ENCODE data around the gene SPRR3.

SPRR3 gene, protein sequence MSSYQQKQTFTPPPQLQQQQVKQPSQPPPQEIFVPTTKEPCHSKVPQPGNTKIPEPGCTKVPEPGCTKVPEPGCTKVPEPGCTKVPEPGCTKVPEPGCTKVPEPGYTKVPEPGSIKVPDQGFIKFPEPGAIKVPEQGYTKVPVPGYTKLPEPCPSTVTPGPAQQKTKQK

GRCh38 chr1:153001382-153001781, at the start of gene SPRR3:
Gene SPRR3, plus strand, starts transcription at chr1:153001749. Its CDS starts 1,272 bp downstream, at chr1:153003021.
- ATAC-seq (no peak), DNase-seq (ENCODE audit: low spot score in 2 of 2) (no peak)
- Mint-ChIP-seq H3K36me3 (no peaks in the 10 kb centered on the region), H3K9me3 (no peaks in the 10 kb centered on the region), H3K27ac (no peak within 1 kb of the TSS), H3K4me1 (no peaks in the 10 kb centered on the region), H3K4me3 (no peak within 1 kb of the TSS)

- DNase-seq (ENCODE audit: low spot score in 2 of 2): peak in 1 of 2 donors; percentile 10
- Mint-ChIP-seq H3K36me3 (no peaks in the 10 kb centered on the region), H3K27ac (no peak overlapping the region), H3K9me3 (no peaks in the 10 kb centered on the region), H3K4me3 (no peak overlapping the region), H3K4me1 (no peaks in the 10 kb centered on the region)
- no peak for ATAC-seq
Measured at GRCh38 chr1:152953761-152954160, 47.8 kb upstream of the SPRR3 start.

- Mint-ChIP-seq H3K4me1 (no peaks in the 10 kb centered on the region), H3K36me3 (no peaks in the 10 kb centered on the region), H3K27ac (no peak overlapping the region), H3K9me3 (no peaks in the 10 kb centered on the region), H3K4me3 (no peak overlapping the region)
- ATAC-seq (no peak), DNase-seq (ENCODE audit: low spot score in 2 of 2) (peak in 1 of 2 donors; percentile 22)
Measured at GRCh38 chr1:152954436-152954835, 47.1 kb upstream of the SPRR3 start.

DNA sequence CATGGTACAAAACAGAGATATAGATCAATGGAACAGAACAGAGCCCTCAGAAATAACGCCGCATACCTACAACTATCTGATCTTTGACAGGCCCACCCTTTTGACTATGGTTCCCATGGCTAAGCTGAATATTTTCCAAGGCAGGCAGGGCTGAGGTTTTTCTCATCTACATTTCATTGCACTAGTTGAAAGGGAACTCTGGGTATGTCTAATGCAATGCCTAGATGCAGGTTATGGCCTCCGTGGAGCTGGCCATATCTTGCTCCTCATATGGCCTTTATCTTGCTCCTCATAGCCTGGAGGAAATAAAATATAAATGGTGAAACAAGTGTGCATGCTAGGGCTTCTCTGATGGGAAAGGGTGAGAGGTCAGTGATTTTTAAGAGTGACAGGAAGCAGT, 44.0 kb upstream of the SPRR3 start:
- no peak overlapping the region for H3K27ac Mint-ChIP-seq
- DNase-seq (ENCODE audit: low spot score in 2 of 2) (no peak), ATAC-seq (no peak)
- no peaks in the 10 kb centered on the region for H3K36me3 Mint-ChIP-seq
- no peaks in the 10 kb centered on the region for H3K4me1 Mint-ChIP-seq
- H3K9me3 Mint-ChIP-seq: no peaks in the 10 kb centered on the region
- H3K4me3 Mint-ChIP-seq: no peak overlapping the region

GRCh38 chr1:152959273-152959672, 42.3 kb upstream of the SPRR3 start:
- ATAC-seq (no peak), DNase-seq (ENCODE audit: low spot score in 2 of 2) (no peak)
- Mint-ChIP-seq H3K9me3 (no peaks in the 10 kb centered on the region), H3K27ac (no peak overlapping the region), H3K4me3 (no peak overlapping the region), H3K36me3 (no peaks in the 10 kb centered on the region), H3K4me1 (no peaks in the 10 kb centered on the region)

GRCh38 chr1:152959801-152960451, 41.6 kb upstream of the SPRR3 start:
- ATAC-seq: no peak

DNA sequence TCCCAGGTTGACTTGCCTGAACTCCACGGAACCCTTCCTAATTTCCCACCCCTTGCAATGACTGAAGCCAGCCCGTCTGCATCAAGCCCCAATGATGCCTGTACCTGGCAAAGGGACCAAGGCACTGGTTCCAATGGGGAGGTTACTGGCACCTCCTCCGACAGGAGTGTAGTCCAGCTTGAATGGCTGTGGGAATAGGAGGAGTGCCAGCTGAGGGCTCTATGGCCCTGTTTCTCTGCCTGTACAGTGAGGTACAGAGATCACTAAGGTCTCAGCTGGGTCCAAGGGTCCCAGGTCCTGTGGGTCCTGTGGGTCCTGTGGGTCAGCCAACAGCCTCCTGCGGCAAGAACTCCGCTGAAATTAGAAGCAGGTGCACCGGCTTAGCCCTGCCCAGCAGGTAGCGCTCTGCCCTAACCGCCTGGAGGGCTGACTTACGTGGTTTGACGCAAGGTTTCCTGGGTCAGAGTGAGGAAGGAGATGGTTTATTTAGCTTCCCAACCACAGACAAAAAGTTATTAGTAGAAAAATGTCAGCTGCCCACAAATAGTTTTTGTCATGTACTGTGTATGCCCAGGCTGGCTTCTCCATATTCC, 41.0 kb upstream of the SPRR3 start:
- no peak overlapping the region for H3K4me3 Mint-ChIP-seq
- H3K27ac Mint-ChIP-seq: no peak overlapping the region
- no peaks in the 10 kb centered on the region for H3K4me1 Mint-ChIP-seq
- no peaks in the 10 kb centered on the region for H3K9me3 Mint-ChIP-seq
- no peaks in the 10 kb centered on the region for H3K36me3 Mint-ChIP-seq
- ATAC-seq: no peak
- no peak for DNase-seq (ENCODE audit: low spot score in 2 of 2)

More at GRCh38 chr1:152959801-152960451, 41.6 kb upstream of the SPRR3 start:
- no peak overlapping the region for H3K27ac Mint-ChIP-seq
- H3K36me3 Mint-ChIP-seq: no peaks in the 10 kb centered on the region
- H3K9me3 Mint-ChIP-seq: no peaks in the 10 kb centered on the region
- H3K4me1 Mint-ChIP-seq: no peaks in the 10 kb centered on the region
- H3K4me3 Mint-ChIP-seq: no peak overlapping the region
- DNase-seq (ENCODE audit: low spot score in 2 of 2): no peak

DNA sequence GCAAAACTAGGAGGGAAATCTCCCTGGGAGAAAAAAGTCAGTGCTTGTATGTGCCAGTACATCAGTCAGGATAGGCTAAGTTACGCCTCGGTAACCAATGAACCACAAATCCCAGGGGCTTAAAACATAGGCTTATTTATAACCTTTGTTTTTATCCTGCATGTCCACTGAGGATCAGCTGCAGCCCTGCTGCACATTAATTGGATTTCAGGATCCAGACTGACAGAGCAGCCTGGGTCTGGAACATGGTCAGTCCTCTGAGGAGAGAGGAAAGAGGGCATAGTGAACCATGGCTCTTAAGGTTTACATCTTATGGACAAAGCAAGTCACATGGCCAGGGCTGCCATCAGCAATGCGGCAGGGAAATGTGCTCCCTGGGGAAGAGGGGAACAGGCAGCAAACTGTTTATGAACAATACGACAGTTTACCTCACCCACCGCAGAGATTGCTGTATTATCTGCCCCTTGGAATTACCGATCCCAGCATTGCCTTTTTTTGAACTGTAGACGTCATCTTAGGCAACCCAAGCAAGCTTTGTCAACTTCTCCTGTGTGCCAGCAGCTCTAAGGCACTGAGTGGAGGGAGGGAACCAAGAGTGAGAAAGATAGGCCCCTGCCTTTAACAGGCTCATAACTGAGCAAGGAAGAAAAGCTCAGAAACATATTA, 40.2 kb upstream of the SPRR3 start:
- ATAC-seq (no peak), DNase-seq (ENCODE audit: low spot score in 2 of 2) (no peak)
- Mint-ChIP-seq H3K27ac (no peak overlapping the region), H3K9me3 (no peaks in the 10 kb centered on the region), H3K4me1 (no peaks in the 10 kb centered on the region), H3K36me3 (no peaks in the 10 kb centered on the region), H3K4me3 (no peak overlapping the region)

GRCh38 chr1:152962876-152963415, 38.6 kb upstream of the SPRR3 start:
- Mint-ChIP-seq H3K9me3 (no peaks in the 10 kb centered on the region), H3K4me1 (no peaks in the 10 kb centered on the region), H3K27ac (no peak overlapping the region), H3K4me3 (no peak overlapping the region), H3K36me3 (no peaks in the 10 kb centered on the region)
- ATAC-seq: no peak
- DNase-seq (ENCODE audit: low spot score in 2 of 2): no peak

GRCh38 chr1:152964536-152964935, 37.0 kb upstream of the SPRR3 start:
- Mint-ChIP-seq H3K4me3 (no peak overlapping the region), H3K9me3 (no peaks in the 10 kb centered on the region), H3K27ac (no peak overlapping the region), H3K4me1 (no peaks in the 10 kb centered on the region), H3K36me3 (no peaks in the 10 kb centered on the region)
- ATAC-seq (no peak), DNase-seq (ENCODE audit: low spot score in 2 of 2) (no peak)

GRCh38 chr1:152965853-152966252, 35.7 kb upstream of the SPRR3 start:
- Mint-ChIP-seq H3K36me3 (no peaks in the 10 kb centered on the region), H3K4me3 (no peak overlapping the region), H3K27ac (no peak overlapping the region), H3K9me3 (no peaks in the 10 kb centered on the region), H3K4me1 (no peaks in the 10 kb centered on the region)
- no peak for ATAC-seq
- no peak for DNase-seq (ENCODE audit: low spot score in 2 of 2)

- Mint-ChIP-seq H3K4me1 (no peaks in the 10 kb centered on the region), H3K27ac (no peak overlapping the region), H3K9me3 (no peaks in the 10 kb centered on the region), H3K4me3 (no peak overlapping the region), H3K36me3 (no peaks in the 10 kb centered on the region)
- ATAC-seq (peak; percentile 24), DNase-seq (ENCODE audit: low spot score in 2 of 2) (no peak)
Measured at GRCh38 chr1:152967201-152967600, 34.3 kb upstream of the SPRR3 start.

DNA sequence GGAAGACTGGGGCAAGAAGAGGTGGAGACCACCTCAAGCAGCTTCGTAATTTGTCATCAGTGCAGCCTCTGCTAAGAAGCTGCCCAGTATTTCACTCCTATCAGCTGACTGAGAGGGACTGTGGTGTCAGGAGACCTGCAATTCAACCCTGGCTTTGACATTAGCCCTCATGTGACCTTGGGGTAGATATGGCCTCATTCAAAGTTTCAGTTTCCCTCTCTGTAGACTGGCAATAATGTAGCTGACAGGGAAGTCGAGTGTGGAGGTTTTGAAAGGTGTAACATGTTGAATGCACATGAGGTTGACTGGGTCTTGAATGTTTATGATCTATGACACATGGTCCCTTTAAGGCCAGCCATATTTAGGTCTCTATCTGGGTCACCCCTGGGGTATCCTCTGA, 33.3 kb upstream of the SPRR3 start:
- H3K4me1 Mint-ChIP-seq: no peaks in the 10 kb centered on the region
- H3K4me3 Mint-ChIP-seq: no peak overlapping the region
- H3K36me3 Mint-ChIP-seq: no peaks in the 10 kb centered on the region
- no peak for DNase-seq (ENCODE audit: low spot score in 2 of 2)
- H3K27ac Mint-ChIP-seq: no peak overlapping the region
- ATAC-seq: no peak
- H3K9me3 Mint-ChIP-seq: no peaks in the 10 kb centered on the region

DNA sequence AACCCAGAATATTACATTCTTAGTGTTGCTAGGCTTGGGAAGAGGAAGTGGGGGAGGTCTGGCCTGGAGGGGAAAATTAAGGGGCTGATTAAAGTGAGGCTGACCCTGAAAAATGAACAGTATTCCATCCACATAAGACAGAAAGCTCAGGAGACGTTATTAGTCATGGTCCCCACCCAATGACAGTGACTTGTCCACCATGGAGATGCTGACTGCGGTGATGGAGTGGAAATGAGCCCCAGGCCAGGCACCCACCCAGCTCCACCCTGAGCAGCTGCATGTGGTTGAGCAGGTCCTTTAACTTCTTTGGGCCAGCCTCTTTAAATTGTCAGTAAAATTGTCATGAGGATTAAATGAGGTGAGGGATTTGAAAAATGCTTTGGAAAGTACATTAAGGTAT, 32.5 kb upstream of the SPRR3 start:
- Mint-ChIP-seq H3K36me3 (no peaks in the 10 kb centered on the region), H3K27ac (no peak overlapping the region), H3K9me3 (no peaks in the 10 kb centered on the region), H3K4me3 (no peak overlapping the region), H3K4me1 (no peaks in the 10 kb centered on the region)
- no peak for DNase-seq (ENCODE audit: low spot score in 2 of 2)
- ATAC-seq: no peak

GRCh38 chr1:152970495-152970894, 31.1 kb upstream of the SPRR3 start, which contains the start of gene SPRR4:
Gene SPRR4, plus strand, starts transcription at chr1:152970648. Its CDS starts 1,243 bp downstream, at chr1:152971891.
- DNase-seq (ENCODE audit: low spot score in 2 of 2) (no peak), ATAC-seq (no peak)
- H3K9me3 Mint-ChIP-seq: no peaks in the 10 kb centered on the region
- no peak within 1 kb of the TSS for H3K27ac Mint-ChIP-seq
- H3K4me1 Mint-ChIP-seq: no peaks in the 10 kb centered on the region
- no peak within 1 kb of the TSS for H3K4me3 Mint-ChIP-seq
- H3K36me3 Mint-ChIP-seq: no peaks in the 10 kb centered on the region
